ENCODE measurements around the gene UBAP1L. TPM values are rescaled to one million over a fixed set of nuclear protein-coding genes. Genes with fewer than 3 reads are reported as not detected.
A peak's percentile ranks its signal among the peaks of the same experiment; 100 is the strongest.
"Not testable (repeated sequence)": the region's sequence is repeated elsewhere in the genome, so short reads cannot be mapped to it uniquely, and the experiment has no call there.

UBAP1L gene
- 0.26 TPM for polyA plus RNA-seq

DNA sequence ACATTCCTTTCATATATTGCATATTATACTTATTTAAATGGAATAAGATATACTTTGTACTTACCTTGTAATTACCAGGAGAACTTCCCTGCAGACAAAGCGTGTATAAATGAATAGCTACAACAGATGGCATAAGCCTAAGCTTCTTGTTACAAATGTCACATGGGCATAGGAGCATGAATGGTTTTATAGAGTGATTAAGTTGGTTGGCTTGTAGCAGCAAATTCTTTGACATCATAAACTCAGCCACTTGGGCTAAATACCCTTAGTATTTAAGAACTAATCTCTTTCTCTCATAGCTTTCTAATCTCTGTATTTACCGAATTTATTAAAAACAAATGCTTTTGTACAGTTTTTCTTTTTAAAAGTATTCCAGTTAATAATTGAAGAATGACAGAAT lies at the start of gene UBAP1L:
Gene UBAP1L (minus strand): TSS at position 115 of the 400 bp plus-strand sequence. CDS start 8,985 bp downstream, outside the sequence.
- Mint-ChIP-seq H3K27me3 (no peaks in the 10 kb centered on the region), H3K9me3 (no peaks in the 10 kb centered on the region), H3K4me1 (no peaks in the 10 kb centered on the region), H3K36me3 (peaks cover 2% of the 10 kb centered on the region), H3K4me3 (no peak within 1 kb of the TSS), H3K27ac (no peak within 1 kb of the TSS)

DNA sequence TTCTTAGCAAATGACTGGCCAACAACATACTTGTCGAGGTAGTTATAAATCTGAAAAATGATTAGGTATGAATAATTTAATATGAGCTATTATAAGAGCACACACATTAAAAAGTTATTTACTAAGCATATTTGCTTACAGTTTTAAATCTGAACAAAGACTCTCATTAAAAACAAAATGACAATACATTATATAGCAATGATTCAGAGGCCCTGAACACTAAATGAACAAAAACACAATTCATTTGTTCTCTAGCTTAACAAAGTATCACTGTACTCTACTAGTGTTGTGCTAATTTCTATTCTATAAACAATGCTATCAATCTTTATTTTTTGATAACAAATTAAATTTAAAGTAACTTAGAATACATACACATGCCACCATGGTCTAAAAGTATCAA lies 49.1 kb upstream of the UBAP1L start:
- Mint-ChIP-seq H3K36me3 (no peaks in the 10 kb centered on the region), H3K4me3 (no peak overlapping the region), H3K4me1 (no peaks in the 10 kb centered on the region), H3K27ac (no peak overlapping the region), H3K9me3 (no peaks in the 10 kb centered on the region), H3K27me3 (no peaks in the 10 kb centered on the region)

DNA sequence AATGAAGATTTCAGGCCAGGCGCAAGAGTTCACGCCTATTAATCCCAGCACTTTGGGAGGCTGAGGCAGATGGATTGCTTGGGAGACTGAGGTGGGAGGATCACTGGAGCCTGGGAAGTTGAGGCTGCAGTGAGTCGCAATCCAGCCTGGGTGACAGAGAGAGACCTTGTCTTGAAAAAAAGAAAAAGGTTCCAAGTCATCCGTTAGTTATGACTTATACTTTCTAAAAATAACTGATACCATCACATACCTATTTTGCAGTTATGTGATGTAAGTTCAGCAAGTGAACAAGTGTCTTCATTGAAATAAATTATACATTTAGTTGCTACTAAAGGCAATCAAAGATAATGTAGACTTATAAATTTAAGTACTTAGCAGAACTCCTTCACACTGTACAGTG lies 48.0 kb upstream of the UBAP1L start:
- H3K36me3 Mint-ChIP-seq = no peaks in the 10 kb centered on the region
- H3K27ac Mint-ChIP-seq = no peak overlapping the region
- H3K9me3 Mint-ChIP-seq = no peaks in the 10 kb centered on the region
- H3K27me3 Mint-ChIP-seq = no peaks in the 10 kb centered on the region
- no peaks in the 10 kb centered on the region for H3K4me1 Mint-ChIP-seq
- no peak overlapping the region for H3K4me3 Mint-ChIP-seq

DNA sequence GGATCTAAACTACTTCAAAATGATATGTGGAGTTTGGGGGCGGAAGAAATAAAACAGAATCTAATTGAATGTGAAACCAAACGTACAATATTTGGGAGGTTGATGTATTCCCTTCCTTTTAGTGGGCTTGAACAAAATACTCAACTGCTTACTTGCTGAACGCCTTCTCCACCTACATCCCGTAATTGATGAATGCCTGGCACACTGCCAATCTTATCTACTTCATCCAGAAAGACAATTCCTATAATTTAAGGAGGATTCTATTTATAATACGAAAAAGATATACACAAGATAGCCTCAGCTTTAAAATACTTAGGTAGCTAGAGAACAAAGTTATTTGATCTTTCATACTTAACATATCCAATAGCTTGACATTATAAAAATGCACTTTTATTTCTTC lies 41.7 kb upstream of the UBAP1L start:
- Mint-ChIP-seq H3K4me3 (no peak overlapping the region), H3K4me1 (no peaks in the 10 kb centered on the region), H3K36me3 (no peaks in the 10 kb centered on the region), H3K27me3 (no peaks in the 10 kb centered on the region), H3K27ac (no peak overlapping the region), H3K9me3 (no peaks in the 10 kb centered on the region)

DNA sequence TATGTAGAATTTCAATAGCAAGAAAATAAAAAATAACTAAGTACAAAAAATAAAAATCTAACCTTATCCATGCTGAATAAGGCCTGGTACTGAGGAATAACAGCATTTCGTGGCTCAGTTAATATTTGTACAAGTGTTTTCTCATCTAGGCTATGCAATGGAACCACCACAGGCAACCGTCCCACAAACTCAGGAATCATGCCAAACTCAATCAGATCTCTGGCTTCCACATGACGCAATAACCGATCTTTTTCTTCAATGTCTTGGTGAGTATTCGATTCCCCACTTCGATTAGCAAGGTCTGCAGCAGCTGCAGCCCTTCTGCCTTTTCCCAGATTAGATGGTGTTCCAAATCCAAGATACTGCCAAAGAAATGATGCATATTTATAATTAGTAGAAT lies 39.7 kb upstream of the UBAP1L start:
- H3K27ac Mint-ChIP-seq = peak overlapping the region in 1 of 3 donors; percentile 63
- no peaks in the 10 kb centered on the region for H3K27me3 Mint-ChIP-seq
- no peaks in the 10 kb centered on the region for H3K4me1 Mint-ChIP-seq
- peaks cover 2% of the 10 kb centered on the region for H3K36me3 Mint-ChIP-seq
- H3K9me3 Mint-ChIP-seq = no peaks in the 10 kb centered on the region
- no peak overlapping the region for H3K4me3 Mint-ChIP-seq

DNA sequence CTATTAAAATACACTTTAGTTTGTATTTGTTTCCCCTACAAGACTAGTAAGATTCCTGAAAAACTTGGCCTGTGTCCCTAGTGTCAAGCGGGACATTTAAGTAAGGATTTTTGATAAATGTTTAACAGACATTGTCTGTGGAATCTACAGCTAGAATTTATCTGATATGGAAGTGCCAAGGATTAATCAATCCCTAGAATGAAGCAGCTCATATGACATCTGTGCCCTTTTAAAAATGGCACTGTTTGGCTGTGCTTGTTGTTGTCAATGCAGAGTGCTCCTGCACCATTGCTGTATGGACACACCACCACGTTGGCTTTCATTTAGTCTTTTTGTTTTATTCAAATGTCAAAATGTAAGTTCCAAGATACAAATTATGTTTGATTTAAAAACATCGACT lies 32.9 kb upstream of the UBAP1L start:
- Mint-ChIP-seq H3K27me3 (no peaks in the 10 kb centered on the region), H3K36me3 (peaks cover 8% of the 10 kb centered on the region), H3K4me1 (peaks cover 0 to 1% (median 0%) of the 10 kb centered on the region in 3 donors), H3K9me3 (no peaks in the 10 kb centered on the region), H3K27ac (no peak overlapping the region), H3K4me3 (no peak overlapping the region)

DNA sequence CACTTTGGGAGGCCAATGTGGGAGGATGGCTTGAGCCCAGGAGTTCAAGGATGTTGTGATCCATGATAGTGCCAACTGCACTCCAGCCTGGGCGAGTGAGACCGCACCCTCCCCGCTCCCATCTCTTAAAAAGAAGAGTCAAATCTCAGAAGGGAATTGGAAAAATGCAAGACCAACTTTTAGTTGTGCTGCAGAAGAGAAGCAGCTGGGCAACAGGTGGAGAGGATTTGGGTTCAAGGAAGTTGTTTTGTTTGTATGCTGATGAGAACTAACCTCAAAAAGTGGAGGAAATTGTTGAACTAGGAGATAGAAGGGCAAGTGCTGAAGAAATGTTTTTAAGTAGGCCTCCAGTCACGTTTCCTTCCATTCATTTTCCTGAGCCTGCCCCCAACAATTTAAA lies 31.4 kb upstream of the UBAP1L start:
- no peaks in the 10 kb centered on the region for H3K9me3 Mint-ChIP-seq
- peaks cover 7% of the 10 kb centered on the region for H3K36me3 Mint-ChIP-seq
- peaks cover 0 to 2% (median 0%) of the 10 kb centered on the region in 3 donors for H3K4me1 Mint-ChIP-seq
- H3K4me3 Mint-ChIP-seq = no peak overlapping the region
- H3K27me3 Mint-ChIP-seq = no peaks in the 10 kb centered on the region
- H3K27ac Mint-ChIP-seq = no peak overlapping the region

DNA sequence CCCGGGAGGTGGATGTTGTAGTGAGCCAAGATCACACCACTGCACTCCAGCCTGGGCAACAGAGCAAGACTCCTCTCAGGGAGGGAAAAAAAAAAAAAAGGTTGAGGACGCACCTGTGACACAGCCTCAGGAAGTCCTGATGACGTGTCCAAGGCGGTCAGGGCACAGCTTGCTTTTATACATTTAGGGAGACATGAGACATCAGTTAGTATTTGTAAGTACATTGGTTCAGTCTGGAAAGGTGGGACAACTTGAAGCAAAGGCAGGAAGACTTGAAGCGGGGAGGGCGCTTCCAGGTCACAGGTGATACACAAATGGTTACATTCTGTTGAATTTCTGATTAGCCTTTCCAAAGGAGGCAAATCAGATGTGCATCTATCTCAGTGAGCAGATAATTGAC lies 23.6 kb upstream of the UBAP1L start:
- H3K9me3 Mint-ChIP-seq, H3K36me3 Mint-ChIP-seq, H3K4me1 Mint-ChIP-seq, H3K27ac Mint-ChIP-seq, H3K27me3 Mint-ChIP-seq, H3K4me3 Mint-ChIP-seq: not testable (repeated sequence)

DNA sequence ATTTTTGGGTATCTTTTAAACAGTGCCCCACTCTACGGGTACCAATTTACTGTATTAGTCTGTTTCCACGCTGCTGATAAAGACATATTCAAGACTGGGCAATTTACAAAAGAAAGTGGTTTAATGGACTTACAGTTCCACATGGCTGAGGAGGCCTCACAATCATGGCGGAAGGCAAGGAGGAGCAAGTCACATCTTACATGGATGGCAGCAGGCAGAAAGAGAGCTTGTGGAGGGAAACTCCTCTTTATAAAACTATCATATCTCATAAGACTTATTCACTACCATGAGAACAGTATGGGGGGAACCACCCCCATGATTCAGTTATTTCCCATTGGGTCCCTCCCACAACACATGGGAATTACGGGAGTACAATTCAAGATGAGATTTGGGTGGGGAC lies 22.9 kb upstream of the UBAP1L start:
- not testable (repeated sequence) for H3K9me3 Mint-ChIP-seq, H3K27me3 Mint-ChIP-seq, H3K36me3 Mint-ChIP-seq, H3K4me1 Mint-ChIP-seq
- Mint-ChIP-seq H3K4me3 (peak overlapping the region in 1 of 4 donors; percentile 26), H3K27ac (peak overlapping the region in 1 of 3 donors; percentile 33)

DNA sequence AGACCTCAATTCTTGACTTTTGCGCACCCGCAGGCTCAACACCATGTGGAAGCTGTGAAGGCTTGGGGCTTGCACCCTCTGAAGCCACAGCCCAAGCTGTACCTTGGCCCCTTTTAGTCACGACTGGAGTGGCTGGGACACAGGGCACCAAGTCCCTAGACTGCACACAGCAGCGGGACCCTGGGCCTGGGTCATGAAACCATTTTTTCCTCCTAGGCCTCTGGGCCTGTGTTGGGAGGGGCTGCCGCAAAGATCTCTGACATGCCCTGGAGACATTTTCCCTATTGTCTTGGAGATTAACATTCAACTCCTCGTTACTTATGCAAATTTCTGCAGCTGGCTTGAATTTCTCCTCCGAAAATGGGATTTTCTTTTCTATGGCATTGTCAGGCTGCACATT lies 22.1 kb upstream of the UBAP1L start:
- not testable (repeated sequence) for H3K36me3 Mint-ChIP-seq, H3K9me3 Mint-ChIP-seq, H3K4me1 Mint-ChIP-seq, H3K27me3 Mint-ChIP-seq
- Mint-ChIP-seq H3K27ac (peak overlapping the region in 1 of 3 donors; percentile 33), H3K4me3 (peak overlapping the region in 1 of 4 donors; percentile 26)

DNA sequence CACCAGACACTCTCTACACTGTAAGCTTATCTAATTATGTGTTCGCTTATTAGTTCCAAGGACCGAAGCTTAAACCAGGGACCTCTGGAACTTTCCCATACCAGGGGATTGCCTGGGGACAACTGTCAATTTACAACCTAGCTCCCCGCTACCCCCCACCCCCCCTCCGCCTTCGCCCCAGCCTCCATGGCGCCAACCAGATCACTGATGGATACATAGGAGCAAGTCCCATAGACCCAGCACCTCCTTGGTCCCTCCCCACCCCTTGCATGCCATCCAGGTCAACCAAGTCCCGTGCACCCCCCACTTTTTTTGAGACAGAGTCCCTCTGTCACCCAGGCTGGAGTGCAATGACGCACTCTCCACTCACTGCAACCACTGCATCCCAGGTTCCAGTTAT lies 19.5 kb upstream of the UBAP1L start:
- Mint-ChIP-seq H3K4me3 (peak overlapping the region in 3 of 4 donors; percentile 82 to 98 (median 97)), H3K9me3 (peaks cover 4 to 8% (median 5%) of the 10 kb centered on the region in 3 donors), H3K27me3 (no peaks in the 10 kb centered on the region), H3K27ac (peak overlapping the region in 1 of 3 donors; percentile 98), H3K4me1 (peaks cover 14 to 17% (median 15%) of the 10 kb centered on the region in 3 donors), H3K36me3 (peaks cover 2% of the 10 kb centered on the region)

DNA sequence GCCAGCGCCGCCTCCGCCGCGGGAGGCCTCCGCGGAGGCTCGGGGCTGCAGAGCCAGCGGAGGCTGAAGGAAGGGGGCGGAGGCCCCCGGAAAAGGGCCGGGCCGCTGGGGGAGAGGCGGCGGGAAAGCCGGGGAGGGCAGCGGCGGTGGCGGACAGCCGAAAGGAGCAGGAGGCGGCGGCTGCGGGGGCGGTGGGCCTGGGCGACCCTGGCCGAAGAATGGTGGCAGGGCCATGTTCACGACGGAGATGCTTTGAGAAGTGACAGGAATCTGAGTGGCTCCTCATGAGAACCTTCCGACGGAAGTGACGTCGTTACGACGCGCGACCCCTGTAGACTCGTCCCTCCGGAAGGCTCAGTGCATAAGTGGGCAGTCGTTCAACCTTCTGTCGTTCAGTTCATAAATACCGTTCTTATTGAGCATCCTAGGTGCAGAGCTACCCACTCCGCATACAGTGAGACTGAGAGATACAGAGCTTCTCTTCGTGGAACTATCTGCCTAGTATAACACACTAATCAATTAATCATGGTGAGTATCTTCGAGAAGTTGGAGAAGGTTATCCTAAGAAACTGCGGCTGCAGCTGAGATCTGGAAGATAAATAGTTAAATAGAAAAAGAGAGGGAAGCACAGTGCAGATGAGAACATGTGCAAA lies 18.7 kb upstream of the UBAP1L start, which contains the start of gene PDCD7:
Gene PDCD7 (minus strand): TSS at position 261 of the 653 bp plus-strand sequence. CDS start 27 bp downstream, at position 234.
- H3K27ac Mint-ChIP-seq = peak within 1 kb of the TSS; percentile 91 to 98 (median 95)
- peaks cover 2% of the 10 kb centered on the region for H3K36me3 Mint-ChIP-seq
- peaks cover 4 to 8% (median 5%) of the 10 kb centered on the region in 3 donors for H3K9me3 Mint-ChIP-seq
- H3K4me3 Mint-ChIP-seq = peak within 1 kb of the TSS; percentile 88 to 98 (median 96)
- no peaks in the 10 kb centered on the region for H3K27me3 Mint-ChIP-seq
- H3K4me1 Mint-ChIP-seq = peaks cover 19 to 21% (median 20%) of the 10 kb centered on the region in 3 donors

DNA sequence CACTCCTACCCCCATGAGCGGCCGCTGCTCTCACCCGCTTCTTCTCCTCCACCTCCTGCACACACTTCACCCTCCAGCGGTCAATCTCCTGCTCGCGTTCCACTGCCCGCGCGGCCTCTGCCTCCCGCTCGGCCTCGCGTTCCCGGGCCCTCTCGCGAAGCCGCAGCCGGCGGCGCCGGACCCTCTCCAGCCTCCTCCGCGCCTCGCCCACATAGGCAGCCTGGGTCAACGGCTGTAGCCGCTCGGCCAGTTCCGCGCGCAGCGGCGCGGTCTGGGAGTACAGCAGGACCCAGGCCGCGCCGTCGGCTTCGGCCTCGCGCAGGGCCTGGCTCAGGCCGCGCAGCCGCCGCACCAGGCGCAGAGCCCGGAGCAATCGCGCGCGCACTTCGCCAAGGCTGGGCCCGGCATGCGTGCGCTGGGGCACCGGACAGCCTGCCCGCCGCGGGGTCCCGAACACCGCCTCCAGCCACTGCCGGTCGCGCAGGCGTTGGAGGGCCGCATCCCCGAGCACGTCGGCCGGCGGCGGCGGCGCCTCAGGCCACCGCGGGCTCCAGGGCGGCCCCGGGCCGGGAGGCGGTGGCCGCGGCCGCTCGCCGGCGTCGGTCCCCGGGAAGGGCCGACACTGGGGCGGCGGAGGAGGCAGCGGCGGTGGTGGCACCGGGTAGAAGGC lies 18.0 kb upstream of the UBAP1L start:
- Mint-ChIP-seq H3K4me3 (peak overlapping the region; percentile 88 to 98 (median 96)), H3K4me1 (peaks cover 20 to 21% (median 21%) of the 10 kb centered on the region in 3 donors), H3K36me3 (peaks cover 4% of the 10 kb centered on the region), H3K27ac (peak overlapping the region; percentile 86 to 95 (median 91)), H3K9me3 (peaks cover 4 to 8% (median 5%) of the 10 kb centered on the region in 3 donors), H3K27me3 (no peaks in the 10 kb centered on the region)

DNA sequence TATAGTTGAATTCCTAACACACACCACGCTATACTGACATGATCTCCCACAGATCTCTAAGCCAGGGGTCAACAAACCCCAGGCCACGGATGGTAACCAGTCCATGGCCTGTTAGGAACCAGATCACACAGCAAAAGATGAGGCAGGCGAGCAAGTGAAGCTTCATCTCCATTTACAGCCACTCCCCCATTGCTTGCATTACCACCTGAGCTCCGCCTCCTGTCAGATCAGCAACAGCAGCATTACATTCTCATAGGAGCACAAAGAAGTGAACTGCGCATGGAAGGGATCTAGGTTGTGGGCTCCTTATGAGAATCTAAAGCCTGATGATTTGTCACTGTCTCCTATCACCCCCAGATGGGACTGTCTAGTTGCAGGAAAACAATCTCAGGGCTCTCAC lies 15.9 kb upstream of the UBAP1L start:
- Mint-ChIP-seq H3K27ac (peak overlapping the region in 1 of 3 donors; percentile 59), H3K4me3 (peak overlapping the region in 3 of 4 donors; percentile 9 to 61 (median 43)), H3K4me1 (peaks cover 20 to 23% (median 23%) of the 10 kb centered on the region in 3 donors), H3K9me3 (peaks cover 0 to 2% (median 0%) of the 10 kb centered on the region in 3 donors), H3K27me3 (no peaks in the 10 kb centered on the region), H3K36me3 (peaks cover 5% of the 10 kb centered on the region)

DNA sequence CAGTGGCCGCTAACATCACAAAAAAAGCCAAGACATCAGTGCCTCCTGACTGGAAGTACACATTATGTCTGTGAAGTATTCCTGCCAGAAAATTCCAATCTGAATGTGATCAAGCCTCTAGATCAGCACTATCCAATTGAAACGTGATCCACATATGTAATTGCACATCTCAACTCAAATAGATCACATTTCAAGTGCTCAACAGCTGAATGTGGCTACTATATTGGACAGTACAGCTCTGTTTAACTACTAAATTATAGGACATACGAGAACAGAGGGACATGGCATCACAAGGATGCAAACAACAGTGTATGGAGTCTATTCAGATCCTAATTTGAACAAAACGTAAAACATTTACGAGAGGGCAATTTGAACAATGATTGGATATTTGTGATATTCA lies 542 bp upstream of the UBAP1L start:
- Mint-ChIP-seq H3K27ac (no peak overlapping the region), H3K4me3 (no peak overlapping the region), H3K9me3 (no peaks in the 10 kb centered on the region), H3K27me3 (no peaks in the 10 kb centered on the region), H3K36me3 (peaks cover 2% of the 10 kb centered on the region), H3K4me1 (no peaks in the 10 kb centered on the region)
